Islet precursor cell (in vitro differentiated cells): Measurements from ENCODE around the gene EYS.
"Not testable (repeated sequence)": the region's sequence is repeated elsewhere in the genome, so short reads cannot be mapped to it uniquely, and the experiment has no call there.

ENCODE experiments used
- DNase-seq: peaks from one replicate; pipeline ENCODE4 v3.0.0-alpha.2; 2018

EYS gene

DNA sequence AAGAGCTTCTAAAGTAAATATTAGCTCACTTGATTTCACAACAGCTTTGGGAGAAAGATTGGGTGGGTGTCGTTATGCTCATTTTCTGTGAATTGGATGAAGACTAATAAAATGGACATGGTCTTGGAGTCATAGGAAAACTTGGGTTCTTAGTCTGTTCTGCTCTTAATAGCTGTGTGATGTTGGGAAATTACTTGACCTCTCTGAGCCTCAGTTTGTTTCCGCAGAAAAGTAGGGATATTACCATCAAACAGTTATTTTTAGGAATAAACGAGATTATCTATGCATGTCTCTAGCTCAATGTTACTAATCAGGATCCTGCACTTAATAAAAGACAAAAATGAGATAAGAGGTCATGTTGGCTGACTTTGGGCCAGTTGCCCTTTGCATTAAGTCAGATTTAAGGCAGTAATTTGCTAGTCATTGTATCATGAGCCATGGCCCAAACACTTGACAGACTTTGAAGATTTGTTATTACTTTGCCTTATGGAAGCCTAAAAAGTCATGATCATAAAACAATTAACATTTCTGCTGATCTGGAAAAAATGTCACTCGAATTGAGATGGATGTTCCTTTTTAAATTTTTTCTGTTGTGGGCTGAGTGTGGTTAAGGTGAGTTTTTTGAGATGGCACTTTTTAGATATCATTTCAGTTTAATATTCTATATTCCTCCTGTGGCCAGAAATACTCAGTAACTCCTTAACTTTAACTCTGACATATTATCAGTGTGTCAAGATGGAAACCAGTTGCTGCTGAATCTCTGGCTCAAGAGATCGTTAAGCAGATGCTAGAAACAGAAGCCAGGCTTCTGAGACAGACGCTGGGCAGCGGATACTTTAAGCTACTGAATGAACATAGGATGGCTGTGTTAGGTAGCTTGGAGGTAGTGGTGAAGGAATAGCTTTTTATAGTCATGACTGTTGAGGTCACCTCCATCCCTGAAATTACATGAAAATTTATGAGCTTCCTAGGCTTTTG lies 1779.8 kb downstream of the EYS start:
- DNase-seq, result peak; percentile 57

DNA sequence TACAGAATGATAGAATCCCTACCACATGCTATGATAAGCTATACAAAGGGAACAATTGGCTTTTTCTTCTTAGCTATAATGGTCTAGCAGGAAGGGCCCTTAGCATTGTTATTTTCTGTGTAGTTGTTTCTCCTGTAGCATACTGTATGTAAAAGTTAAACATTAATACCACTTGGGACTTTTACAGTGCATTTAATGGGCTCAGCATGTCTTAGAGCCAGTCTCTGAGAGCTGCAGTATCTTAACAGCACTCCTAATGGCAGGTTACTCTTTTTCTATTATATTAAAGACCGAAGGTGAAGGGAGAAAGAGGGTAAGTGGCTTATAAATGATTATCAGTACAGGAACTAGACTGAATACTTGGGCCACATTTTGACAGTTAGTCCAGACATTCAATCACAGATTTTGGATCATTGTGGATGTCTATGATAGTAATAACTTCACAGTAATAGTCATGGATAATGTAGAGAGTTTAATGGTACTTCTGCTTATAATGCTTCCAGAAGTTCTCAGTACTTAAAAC lies 1780.7 kb downstream of the EYS start:
- DNase-seq, result no peak

DNA sequence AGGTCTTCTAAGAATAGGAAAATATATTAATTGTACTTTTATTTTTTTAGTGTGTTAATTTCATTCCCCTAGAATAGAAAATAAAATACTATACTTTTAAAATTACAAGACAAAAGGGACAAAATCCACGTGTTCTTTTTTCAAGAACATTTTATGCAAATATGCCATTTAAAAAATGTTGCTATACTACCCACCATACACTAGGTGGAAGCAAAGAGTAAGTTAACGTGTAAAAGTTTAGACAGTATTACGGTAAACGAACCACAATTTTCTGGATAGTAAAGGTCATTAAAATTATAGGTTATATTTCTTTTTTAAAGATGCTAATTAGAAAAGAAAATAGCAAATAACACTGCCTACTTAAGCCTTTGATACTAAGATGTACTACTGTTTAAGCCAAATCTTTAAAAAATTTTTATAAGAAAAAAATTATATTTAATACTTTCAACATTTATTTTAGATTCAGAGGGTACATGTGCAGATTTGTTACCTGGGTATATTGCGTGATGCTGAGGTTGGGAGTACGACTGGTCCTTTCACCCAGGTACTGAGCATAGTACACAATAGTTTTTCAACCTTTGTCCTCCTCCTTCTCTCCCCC lies 1783.8 kb downstream of the EYS start:
- no peak for DNase-seq

DNA sequence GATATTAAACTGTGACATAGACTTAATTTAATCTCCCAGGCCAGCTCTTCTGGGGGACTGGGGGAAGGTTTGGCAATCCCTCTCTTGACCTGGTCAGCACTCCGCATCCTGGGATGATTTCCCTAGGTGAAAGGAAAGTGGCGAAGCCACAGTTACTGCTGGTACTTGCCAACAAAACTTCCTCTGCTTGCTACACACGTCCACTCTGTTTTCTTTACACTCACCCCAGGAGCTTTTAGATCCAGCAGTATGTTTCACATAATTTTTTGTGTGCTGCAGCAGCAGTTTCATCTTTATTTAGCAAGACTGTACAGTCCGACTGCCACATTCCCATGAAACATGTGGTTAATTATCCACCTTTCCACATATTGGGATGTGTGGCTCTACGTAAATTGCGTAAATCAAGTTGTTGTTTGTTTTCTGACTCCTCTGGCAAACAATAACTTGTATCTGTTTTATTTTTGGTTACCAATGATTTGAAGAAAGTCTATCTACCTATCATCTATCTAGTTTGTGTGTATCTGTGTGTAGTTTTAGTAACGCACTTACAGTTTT lies 1787.4 kb downstream of the EYS start:
- no peak for DNase-seq

DNA sequence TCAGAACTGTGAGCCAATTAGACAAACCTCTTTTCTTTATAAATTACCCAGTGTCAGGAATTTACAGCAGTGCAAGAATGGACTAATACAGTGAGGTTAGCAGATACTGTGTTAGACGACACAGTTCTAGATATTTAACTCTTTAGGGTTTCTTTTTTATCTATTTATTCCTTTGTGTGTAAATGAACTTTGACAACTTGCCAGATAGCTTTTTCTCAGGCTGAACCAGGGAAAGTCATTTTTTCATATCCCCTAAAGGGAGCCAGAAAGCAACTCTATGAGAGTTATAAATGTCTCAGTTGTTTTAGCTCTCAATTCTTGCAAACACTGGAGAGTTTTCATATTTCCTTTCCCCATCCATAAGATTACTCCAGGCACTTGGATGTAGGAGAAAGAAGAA lies 1794.1 kb downstream of the EYS start:
- DNase-seq, result no peak

DNA sequence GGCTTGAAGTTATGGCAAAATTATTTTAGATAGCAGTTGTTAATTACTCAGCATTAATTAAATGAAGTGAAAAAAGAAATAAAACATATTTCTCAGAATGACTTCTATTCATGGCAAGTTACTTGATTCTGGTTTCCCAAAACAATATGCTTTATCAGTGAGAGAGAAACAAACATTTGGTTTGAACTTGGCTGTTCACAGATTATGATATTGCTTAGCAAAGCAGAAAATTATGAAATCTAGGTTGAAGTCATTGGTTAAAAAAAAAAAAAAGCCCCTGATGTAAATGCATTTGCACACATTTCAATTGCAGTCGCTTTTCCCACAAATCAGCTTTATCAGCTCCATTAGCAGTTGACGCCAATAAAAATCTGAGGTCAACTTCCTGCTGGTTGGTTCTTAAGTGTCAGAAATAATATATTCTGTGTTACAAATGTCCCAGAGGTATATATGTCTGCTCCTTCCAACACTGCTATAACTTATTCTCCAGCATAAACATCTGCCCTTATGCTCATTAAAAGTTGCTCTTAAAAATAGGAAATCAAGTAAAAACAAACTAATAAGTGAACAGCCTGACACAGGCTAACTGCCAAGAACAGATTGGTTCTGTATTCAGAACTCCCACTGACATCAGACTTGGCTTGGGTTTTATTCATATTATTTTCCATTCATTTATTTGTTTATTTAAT lies 1796.0 kb downstream of the EYS start:
- DNase-seq, result no peak

DNA sequence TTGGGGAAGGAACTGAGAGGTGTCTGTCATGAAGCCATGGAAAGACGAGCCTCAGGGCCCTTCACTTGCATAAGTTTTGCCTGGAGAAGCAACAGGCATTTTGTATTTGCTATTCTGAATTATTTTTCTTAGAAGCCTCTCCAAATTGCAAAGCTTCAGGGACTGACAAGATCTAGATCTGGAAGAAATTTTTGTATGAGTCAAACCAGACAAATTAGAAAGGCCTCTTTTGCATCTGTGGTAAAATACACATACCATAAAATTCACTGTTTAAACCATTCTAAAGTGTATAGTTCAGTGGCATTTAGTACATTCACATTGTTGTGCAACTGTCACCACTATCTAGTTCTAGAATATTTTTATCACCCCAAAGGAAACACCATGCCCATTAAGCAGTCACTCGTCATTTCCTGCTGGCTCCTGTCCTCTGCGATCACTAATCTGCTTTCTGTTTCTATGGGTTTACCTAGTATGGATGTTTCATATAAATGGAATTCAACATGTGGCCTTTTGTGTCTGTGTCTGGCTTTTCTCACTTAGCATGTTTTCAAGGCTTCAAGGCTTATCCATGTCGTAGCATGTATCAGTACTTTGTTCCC lies 1802.3 kb downstream of the EYS start:
- peak; percentile 57 for DNase-seq

DNA sequence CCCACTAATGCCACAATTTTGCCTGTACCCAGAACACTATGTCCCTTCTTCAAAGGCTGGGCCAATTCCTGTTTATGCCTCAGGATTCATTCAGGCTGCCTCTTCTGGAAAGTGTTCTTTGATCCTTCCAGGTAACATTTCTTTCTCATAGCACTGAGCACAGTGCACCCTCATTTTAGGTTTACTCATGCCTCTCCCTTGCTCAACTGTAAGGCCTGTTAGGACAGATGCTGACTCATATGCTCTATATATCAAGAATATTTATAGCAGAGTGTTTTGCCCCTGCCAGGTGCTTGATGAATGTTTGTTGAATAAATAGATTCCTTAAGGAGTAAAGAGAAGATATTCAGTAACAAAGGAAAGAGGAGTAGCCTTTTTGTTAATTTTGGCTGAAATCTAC lies 1807.5 kb downstream of the EYS start:
- DNase-seq, result no peak

DNA sequence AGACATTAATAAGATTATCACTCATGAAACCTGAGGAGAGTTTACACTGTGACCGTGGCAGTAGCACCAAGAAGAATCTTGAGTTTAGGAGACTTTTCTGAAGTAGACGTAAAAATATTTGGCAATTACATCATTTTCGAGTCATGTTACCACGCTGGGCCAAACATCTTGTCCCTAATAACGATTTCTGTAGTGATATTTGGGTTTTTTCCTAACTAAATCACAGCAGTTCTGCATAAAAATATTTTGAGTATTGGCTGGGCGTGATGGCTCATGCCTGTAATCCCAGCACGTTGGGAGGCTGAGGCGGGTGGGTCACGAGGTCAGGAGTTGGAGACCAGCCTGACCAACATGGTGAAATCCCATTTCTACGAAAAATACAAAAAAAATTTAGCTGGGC lies 1809.1 kb downstream of the EYS start:
- no peak for DNase-seq

DNA sequence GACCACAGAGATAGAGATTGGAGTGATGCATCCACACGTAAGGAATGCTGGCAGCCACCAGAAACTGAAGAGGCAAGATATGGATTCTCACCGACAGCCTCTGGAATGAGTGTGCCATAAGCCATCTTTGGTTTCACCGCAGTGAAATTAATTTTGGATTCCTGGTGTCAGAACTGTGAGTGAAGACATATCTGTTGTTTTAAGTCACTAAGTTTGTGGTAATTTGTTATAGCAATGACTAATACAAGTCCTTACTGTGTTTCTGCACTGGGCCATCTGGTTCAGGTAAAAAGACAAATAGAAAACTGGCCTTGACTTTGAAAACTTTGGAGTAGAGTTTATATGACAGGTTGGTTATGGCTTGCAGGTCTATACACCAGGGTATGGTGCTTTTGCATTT lies 1809.6 kb downstream of the EYS start:
- DNase-seq, result no peak

DNA sequence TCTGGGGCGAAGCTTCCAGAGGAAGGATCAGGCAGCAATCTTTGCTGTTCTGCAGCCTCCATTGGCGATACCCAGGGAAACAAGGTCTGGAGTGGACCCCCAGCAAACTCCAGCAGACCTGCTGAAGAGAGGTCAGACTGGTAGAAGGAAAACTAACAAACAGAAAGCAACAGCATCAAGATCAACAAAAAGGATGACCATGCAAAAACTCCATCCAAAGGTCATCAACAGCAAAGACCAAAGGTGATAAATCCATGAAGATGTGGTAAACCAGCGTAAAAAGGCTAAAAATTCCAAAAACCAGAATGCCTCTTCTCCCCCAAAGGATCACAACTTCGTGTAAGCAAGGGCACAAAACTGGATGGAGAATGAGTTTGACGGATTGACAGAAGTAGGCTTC lies 1818.6 kb downstream of the EYS start:
- DNase-seq, result no peak

DNA sequence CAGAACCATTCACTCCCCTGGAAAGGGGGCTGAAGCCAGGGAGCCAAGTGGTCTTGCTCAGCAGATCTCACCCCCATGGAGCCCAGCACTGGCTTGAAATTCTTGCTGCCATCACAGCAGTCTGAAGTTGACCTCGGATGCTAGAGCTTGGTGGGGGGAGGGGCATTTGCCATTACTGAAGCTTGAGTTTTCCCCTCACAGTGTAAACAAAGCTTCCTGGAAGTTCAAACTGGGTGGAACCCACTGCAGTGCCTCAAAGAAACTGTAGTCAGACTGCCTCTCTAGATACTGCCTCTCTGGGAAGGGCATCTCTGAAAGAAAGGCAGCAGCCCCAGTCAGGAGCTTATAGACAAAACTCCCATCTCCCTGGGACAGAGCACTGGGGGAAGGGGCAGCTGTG lies 1819.2 kb downstream of the EYS start:
- DNase-seq, result not testable (repeated sequence)

DNA sequence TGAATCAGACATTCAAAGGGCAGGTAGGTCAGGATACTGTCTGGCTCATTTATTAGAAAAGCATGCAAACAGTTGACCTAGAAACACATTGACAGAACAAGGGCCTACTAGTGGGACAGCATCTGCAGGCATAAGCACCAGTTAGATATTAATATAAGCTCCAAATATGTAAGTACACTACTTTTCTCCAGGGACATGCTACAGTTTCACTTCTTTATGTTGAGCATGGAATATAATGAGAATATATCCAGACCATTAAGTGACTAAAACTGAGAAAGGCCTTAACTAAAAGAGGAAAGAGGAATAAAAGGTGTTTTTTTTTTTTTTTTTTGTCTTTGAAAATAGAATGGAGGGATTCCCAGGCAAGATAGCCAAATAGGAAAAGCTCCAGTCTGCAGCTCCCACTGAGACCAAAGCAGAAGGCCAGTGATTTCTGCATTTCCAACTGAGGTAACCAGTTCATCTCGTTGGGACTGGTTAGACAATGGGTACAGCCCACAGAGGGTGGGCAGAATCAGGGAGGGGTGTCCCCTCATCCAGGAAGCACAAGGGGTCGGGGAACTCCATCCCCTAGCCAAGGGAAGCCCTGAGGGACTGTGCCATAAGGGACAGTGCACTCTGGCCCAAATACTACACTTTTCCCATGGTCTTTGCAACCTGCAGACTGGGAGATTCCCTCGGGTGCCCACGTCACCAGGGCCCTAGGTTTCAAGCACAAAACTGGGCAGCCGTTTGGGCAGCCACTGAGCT lies 1819.8 kb downstream of the EYS start:
- DNase-seq, result no peak

DNA sequence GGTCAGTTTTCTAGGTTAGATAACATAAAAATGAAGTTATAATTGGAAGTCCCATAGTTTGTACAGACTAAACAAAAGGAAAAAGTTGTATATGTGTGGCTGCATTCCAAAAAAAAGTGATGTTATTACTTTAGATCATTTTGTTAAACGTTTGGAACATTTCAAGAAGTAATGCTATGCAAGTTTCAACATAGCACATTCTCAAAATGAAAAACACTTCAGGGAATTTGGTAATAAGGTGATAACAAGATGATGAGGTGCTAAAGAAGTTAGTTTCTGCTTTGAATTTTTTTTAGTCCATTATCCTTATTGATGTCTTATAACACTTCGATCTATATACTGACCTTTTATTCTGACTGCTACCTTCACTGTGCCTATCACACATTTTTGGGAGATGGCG lies 1820.7 kb downstream of the EYS start:
- DNase-seq, result no peak

DNA sequence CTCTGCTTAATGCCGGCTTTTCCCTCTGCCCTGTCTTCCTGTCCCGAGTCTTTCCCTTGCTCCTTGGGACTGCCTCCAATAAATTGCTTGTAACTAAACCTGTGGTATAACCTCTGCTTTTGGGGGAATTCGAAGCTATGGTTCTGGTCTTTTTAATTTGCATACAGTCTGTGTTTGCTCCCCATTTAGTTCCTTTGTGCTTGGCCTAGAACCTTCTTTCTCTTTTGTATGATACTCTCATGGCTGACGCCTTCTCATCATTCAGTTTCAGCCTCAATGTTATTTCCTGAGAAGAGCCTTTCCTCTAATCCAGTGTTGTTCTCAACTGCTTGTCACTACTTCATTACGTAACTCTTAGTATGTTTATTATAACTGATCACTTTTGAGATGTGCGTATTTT lies 1823.4 kb downstream of the EYS start:
- no peak for DNase-seq

DNA sequence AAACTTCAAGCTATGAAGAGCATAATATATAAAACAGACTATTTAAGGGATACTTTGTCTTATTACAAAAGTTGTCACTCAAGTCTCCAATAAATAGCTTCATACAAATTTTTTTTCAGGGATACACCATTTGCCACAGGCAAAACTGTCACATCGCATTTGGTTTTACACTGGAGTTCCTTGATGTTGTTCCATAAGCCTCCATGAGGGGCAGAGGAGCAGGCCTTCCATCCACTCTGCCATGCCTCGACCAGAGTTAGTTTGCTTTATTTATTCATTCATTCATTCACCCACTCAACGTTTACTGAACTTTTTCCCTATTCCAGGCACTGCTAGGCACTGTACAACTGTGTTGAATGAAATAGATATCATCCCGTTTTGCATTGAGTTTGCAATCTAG lies 1824.8 kb downstream of the EYS start:
- DNase-seq, result no peak

DNA sequence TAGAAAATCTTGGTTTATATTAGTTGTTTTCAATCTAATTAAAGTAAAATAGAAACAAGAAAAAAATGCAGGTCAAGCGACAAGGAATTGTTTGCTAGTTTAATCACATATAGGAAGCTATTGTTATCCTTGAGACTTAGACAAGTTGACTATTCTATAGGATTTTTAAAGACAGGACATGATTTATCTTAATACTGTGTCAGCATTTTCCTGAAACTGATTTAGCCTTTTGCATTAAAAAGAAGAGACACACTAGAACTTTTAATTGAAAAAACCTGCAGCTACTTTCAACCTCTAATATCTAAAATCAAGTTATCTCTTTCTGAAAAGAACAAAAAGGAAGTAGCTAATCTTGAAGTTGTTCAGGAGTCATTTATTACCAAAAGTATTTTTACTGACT lies 1825.2 kb downstream of the EYS start:
- no peak for DNase-seq

DNA sequence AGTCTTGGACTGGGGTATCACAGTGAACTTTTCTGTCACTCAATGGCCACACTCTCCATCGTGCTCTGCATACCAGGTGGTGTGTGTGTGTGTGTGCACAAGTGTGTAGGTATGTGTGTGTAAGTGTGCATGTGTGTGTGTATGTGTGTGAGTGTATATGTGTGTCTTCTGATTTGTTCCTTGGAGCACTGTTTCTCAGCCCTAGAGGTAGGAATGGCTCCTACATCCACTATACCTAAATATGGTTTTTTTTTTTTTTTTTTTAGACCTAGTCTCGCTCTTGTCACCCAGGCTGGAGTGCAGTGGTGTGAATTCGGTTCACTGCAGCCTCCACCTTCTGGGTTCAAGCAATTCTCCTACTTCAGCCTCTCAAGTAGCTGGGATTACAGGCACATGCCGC lies 1834.8 kb downstream of the EYS start:
- DNase-seq, result no peak

DNA sequence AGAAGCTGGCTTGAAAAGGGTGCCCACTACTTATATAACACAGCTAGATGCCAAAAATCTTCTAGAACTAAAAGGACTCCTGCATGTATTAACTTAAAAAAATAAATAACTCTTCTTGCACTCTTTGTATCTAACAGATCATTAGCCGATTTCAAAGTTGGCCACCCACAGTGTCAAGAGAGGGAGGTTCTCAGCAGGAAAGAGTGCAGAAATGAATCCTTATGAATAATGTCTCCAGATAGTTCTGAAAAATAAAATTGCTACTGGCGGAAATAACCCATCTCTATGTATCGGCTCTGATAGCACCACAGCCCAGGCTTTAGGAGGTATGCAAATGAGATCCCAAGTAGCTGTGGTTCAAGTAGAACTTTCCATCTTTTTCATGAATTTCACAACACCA lies 1838.7 kb downstream of the EYS start:
- DNase-seq, result no peak

DNA sequence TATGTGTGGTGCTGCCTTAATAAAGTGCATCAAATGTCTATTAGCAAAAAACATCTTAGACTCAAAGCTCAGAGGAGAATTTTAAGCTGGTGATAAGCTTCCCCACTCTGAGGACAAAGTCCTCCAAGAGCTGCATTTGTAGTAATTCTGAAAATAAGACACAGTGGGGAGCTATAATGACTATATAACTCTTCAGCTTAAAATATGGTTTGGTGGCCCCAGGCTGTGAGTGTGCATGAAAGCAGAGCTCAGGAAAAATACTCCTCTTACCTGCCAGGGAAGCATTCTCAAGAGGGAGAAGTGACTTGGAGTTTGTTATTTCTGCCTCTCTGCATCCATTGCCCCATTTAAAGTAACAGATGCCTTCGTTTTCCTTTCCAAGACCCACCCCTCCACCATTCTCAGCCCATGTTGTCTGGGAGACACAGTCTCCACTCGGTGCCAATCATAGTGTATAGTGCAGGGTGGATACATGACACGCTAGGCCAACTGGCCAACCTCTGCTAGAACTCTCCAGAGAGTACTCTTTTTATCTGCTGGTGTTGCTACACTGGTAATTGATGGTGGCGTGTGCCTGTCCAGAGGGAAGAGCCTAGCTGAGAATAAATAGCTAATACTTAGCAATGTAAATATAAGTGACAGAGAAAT lies 1842.2 kb downstream of the EYS start:
- DNase-seq, result no peak

DNA sequence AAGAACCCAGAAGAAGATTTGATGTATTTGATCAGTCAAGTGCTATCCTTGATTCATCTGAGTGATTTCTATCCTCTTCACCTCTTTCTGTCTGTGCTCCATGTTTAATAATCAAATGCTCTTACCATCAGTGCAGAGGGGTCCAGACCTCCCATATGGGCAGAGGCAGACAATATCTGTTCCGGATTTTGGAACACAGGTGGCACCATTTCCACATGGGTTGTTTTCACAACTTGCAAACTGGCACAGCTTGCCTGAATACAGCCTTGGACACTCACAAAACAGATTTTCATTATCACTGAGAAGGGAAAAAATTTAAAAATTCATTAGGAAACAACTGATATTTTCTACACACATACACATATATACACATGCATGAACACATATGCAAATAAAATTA lies 1843.0 kb downstream of the EYS start:
- no peak for DNase-seq
